ENCODE measurements around the gene PRSS38.

The PRSS38 gene

GRCh38 chr1:227793948-227794816, 21.3 kb upstream of the PRSS38 start:
- DNase-seq = no peak

- no peak for DNase-seq
Observed at GRCh38 chr1:227794817-227795192, 20.7 kb upstream of the PRSS38 start.

- no peak for DNase-seq
Observed at GRCh38 chr1:227795732-227796131, 19.7 kb upstream of the PRSS38 start.

GRCh38 chr1:227796359-227796915, 19.0 kb upstream of the PRSS38 start:
- no peak for DNase-seq

- no peak for DNase-seq
Observed at GRCh38 chr1:227797144-227797543, 18.3 kb upstream of the PRSS38 start.

- no peak for DNase-seq
Observed at GRCh38 chr1:227797625-227798024, 17.9 kb upstream of the PRSS38 start.

- no peak for DNase-seq
Observed at GRCh38 chr1:227798078-227798802, 17.2 kb upstream of the PRSS38 start.

- no peak for DNase-seq
Observed at GRCh38 chr1:227799756-227800155, 15.7 kb upstream of the PRSS38 start.

GRCh38 chr1:227803933-227804332, 11.5 kb upstream of the PRSS38 start:
- no peak for DNase-seq

GRCh38 chr1:227805606-227806197, 9.8 kb upstream of the PRSS38 start:
- no peak for DNase-seq

GRCh38 chr1:227808566-227808965, 6.9 kb upstream of the PRSS38 start:
- no peak for DNase-seq

- no peak for DNase-seq
Observed at GRCh38 chr1:227809026-227809425, 6.4 kb upstream of the PRSS38 start.

- DNase-seq = no peak
Observed at GRCh38 chr1:227813962-227814361, 1.5 kb upstream of the PRSS38 start.

- DNase-seq = no peak
Observed at GRCh38 chr1:227816750-227817446, 1.4 kb downstream of the PRSS38 start.

- DNase-seq = no peak
Observed at GRCh38 chr1:227823537-227823936, 8.1 kb downstream of the PRSS38 start.

- DNase-seq = no peak
Observed at GRCh38 chr1:227824204-227824603, 8.7 kb downstream of the PRSS38 start.

- no peak for DNase-seq
Observed at GRCh38 chr1:227828786-227829185, 13.3 kb downstream of the PRSS38 start.

- DNase-seq = no peak
Observed at GRCh38 chr1:227838181-227838580, 22.7 kb downstream of the PRSS38 start.

GRCh38 chr1:227841096-227841495, 25.6 kb downstream of the PRSS38 start:
- no peak for DNase-seq

GRCh38 chr1:227844320-227845146, 29.1 kb downstream of the PRSS38 start:
- DNase-seq = no peak

- DNase-seq = no peak
Observed at GRCh38 chr1:227845147-227845458, 29.6 kb downstream of the PRSS38 start.

- DNase-seq = no peak
Observed at GRCh38 chr1:227845519-227845918, 30.0 kb downstream of the PRSS38 start.

Measured in NCI-H2081 (cell line).